GM19372 (cell line): ENCODE data around the gene STK38L.

Experiments
- ATAC-seq: cut with Tn5 transposase; IDR thresholded peaks from one replicate; pipeline ENCODE4 v1.9.1; 2021; ENCODE audit warnings: mild to moderate bottlenecking, low read depth, moderate library complexity; ENCODE audit not compliant: unreplicated experiment

STK38L gene

GRCh38 chr12:27272373-27273028 is 28.4 kb downstream of the STK38L start:
- ATAC-seq: no peak

- no peak for ATAC-seq
These were observed 29.0 kb downstream of the STK38L start for GRCh38 chr12:27273114-27273513.

GRCh38 chr12:27274706-27275105 is 30.6 kb downstream of the STK38L start:
- ATAC-seq: no peak

GRCh38 chr12:27276275-27276674 is 32.2 kb downstream of the STK38L start:
- no peak for ATAC-seq

GRCh38 chr12:27277846-27278260 is 33.8 kb downstream of the STK38L start:
- peak; percentile 83 for ATAC-seq

GRCh38 chr12:27279826-27280225 is 35.7 kb downstream of the STK38L start:
- ATAC-seq: no peak

- ATAC-seq: no peak
These were observed 36.3 kb downstream of the STK38L start for GRCh38 chr12:27280412-27280811.

- no peak for ATAC-seq
These were observed 38.7 kb downstream of the STK38L start for GRCh38 chr12:27282754-27283153.

GRCh38 chr12:27284021-27284420 is 39.9 kb downstream of the STK38L start:
- ATAC-seq: no peak

- peak; percentile 71 for ATAC-seq
These were observed 40.7 kb downstream of the STK38L start for GRCh38 chr12:27284751-27285150.

GRCh38 chr12:27285403-27285802 is 41.3 kb downstream of the STK38L start:
- ATAC-seq: no peak

GRCh38 chr12:27289414-27289813 is 45.3 kb downstream of the STK38L start:
- no peak for ATAC-seq

- ATAC-seq: no peak
These were observed 46.5 kb downstream of the STK38L start for GRCh38 chr12:27290501-27291168.

GRCh38 chr12:27291862-27292261 is 47.8 kb downstream of the STK38L start:
- no peak for ATAC-seq

GRCh38 chr12:27292718-27293117 is 48.6 kb downstream of the STK38L start:
- no peak for ATAC-seq

GRCh38 chr12:27293463-27293862 is 49.4 kb downstream of the STK38L start:
- ATAC-seq: no peak

- ATAC-seq: no peak
These were observed 52.6 kb downstream of the STK38L start for GRCh38 chr12:27296674-27297073.

GRCh38 chr12:27297566-27297965 is 53.5 kb downstream of the STK38L start:
- no peak for ATAC-seq

- no peak for ATAC-seq
These were observed 55.0 kb downstream of the STK38L start for GRCh38 chr12:27299102-27299501.

GRCh38 chr12:27300226-27300625 is 56.1 kb downstream of the STK38L start:
- no peak for ATAC-seq

GRCh38 chr12:27303139-27304111 is 59.3 kb downstream of the STK38L start:
- no peak for ATAC-seq
